ENCODE measurements around the gene RHBDD2. TPM values are rescaled to one million over a fixed set of nuclear protein-coding genes. Genes with fewer than 3 reads are reported as not detected.

Gene RHBDD2
- polyA plus RNA-seq, 1 experiment: 34.9 TPM

DNA sequence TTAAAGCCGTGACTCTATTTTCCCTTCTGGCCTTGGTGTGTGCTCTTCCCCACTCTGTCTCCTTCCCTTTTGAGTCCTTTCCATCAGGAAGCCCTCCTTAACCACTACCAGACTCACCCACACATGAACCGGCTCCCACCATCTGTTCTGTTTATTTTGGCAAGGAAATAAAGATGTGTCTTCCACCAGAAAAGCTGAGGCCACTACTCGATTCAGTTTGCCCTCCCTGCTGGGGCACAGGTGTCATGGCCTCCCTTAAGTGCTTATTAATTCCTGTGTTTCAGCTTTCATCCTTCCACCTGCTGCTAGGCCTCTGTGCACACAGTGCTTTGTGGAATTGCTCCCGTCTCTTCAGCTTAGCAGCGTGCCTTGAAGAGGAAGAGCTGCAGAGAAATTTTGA lies 52.8 kb downstream of the RHBDD2 start:
- DNase-seq (ENCODE audit: low read depth, low spot score): no peak
- CTCF ChIA-PET: no interaction called here

DNA sequence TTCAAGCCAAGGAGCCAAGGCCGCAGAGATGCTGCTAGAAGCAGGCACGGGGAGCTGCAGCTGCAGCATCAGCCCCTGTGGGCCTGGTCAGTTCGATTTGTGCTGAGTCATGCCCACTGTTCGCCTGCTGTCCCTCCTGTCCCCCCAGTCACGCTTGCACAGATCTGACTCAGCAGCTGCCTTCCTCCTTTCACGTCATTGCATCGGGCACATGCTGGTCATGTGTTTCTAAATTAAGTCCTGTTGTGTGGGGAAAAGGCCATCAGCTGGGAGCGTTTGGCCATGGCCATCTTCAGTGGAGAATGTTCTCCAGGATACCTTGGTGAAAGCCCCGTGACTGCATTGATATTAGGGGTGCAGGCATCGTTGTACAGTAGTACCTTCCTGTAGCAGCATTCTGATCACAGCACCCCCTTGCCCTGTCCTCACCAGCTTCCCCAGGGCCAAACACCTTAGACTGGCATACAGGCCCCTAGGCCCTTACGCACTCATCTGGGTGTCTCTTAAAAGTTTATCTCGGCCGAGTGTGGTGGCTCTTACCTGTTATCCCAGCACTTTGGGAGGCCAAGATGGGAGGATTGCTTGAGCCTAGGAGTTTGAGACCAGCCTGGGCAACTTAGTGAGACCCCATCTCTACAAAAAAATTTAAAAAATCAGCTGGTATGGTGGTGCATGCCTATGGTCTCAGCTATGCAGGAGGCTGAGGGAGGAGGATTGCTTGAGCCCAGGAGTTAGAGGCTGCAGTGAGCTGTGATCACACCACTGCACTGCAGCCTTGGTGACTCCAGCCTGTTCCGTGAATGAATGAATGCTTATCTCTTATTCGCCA lies 59.3 kb downstream of the RHBDD2 start:
- ChIA-PET CTCF (interaction anchor here (0.9 kb wide), 1 partner anchor 82 kb away, joined by 4 read pairs; no protein-coding TSS in a partner anchor), POLR2A (interaction anchor here (0.7 to 1.6 kb wide), 4 partner anchors 24 to 72 kb away, joined by 3 to 11 read pairs (median 3); partner anchors contain the start of gene POR)
- no peak overlapping the region for H3K4me3 ChIP-seq (ENCODE audit: low read depth, low read length)
- no peaks in the 10 kb centered on the region for H3K27me3 ChIP-seq (ENCODE audit: control insufficient read depth, insufficient read depth, low read length)
- peak; percentile 75 for DNase-seq (ENCODE audit: low read depth, low spot score)
- H3K9me3 ChIP-seq (ENCODE audit: control insufficient read depth, insufficient read depth, low read length): peaks cover 19% of the 10 kb centered on the region
- peak overlapping the region; percentile 78 for H3K27ac ChIP-seq (ENCODE audit: low read depth, low read length)
- TF ChIP-seq, protein P1, sequence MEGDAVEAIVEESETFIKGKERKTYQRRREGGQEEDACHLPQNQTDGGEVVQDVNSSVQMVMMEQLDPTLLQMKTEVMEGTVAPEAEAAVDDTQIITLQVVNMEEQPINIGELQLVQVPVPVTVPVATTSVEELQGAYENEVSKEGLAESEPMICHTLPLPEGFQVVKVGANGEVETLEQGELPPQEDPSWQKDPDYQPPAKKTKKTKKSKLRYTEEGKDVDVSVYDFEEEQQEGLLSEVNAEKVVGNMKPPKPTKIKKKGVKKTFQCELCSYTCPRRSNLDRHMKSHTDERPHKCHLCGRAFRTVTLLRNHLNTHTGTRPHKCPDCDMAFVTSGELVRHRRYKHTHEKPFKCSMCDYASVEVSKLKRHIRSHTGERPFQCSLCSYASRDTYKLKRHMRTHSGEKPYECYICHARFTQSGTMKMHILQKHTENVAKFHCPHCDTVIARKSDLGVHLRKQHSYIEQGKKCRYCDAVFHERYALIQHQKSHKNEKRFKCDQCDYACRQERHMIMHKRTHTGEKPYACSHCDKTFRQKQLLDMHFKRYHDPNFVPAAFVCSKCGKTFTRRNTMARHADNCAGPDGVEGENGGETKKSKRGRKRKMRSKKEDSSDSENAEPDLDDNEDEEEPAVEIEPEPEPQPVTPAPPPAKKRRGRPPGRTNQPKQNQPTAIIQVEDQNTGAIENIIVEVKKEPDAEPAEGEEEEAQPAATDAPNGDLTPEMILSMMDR (IDR thresholded peaks at IDR 0.05; ENCODE audit: low read depth, low read length): no peak

More for the DNA sequence above, 52.8 kb downstream of the RHBDD2 start:
- Histone ChIP-seq H3K4me3 (ENCODE audit: low read depth, low read length) (no peak overlapping the region), H3K27me3 (ENCODE audit: control insufficient read depth, insufficient read depth, low read length) (no peaks in the 10 kb centered on the region), H3K9me3 (ENCODE audit: control insufficient read depth, insufficient read depth, low read length) (peaks cover 19% of the 10 kb centered on the region), H3K27ac (ENCODE audit: low read depth, low read length) (no peak overlapping the region)
- POLR2A ChIA-PET: no interaction called here
- TF ChIP-seq, protein P1 (IDR thresholded peaks at IDR 0.05; ENCODE audit: low read depth, low read length): no peak

Other genes with a start within 250 kb of the RHBDD2 start
- 13.7 and 15.0 TPM in 2 replicates for gene HIP1, start 140.1 kb upstream of the RHBDD2 start, polyA plus RNA-seq (2011; rRNA removed)
- not detected in 2 replicates for gene CCL26, start 106.8 kb upstream of the RHBDD2 start, polyA plus RNA-seq (2011; rRNA removed)
- not detected in 2 replicates for gene CCL24, start 65.2 kb upstream of the RHBDD2 start, polyA plus RNA-seq (2011; rRNA removed)
- gene POR, start 36.1 kb downstream of the RHBDD2 start, polyA plus RNA-seq (2011; rRNA removed): 39.0 and 46.5 TPM in 2 replicates
- gene TMEM120A, start 115.6 kb downstream of the RHBDD2 start, polyA plus RNA-seq (2011; rRNA removed): 46.3 and 59.1 TPM in 2 replicates
- 67.5 and 77.0 TPM in 2 replicates for gene STYXL1, start 169.0 kb downstream of the RHBDD2 start, polyA plus RNA-seq (2011; rRNA removed)
- gene MDH2, start 169.1 kb downstream of the RHBDD2 start, polyA plus RNA-seq (2011; rRNA removed): 116 and 160 TPM in 2 replicates

Measured in AG04450 (cell line).